HG02970 (cell line): ENCODE results near the gene NACC2.
"Not testable (repeated sequence)": the region's sequence is repeated elsewhere in the genome, so short reads cannot be mapped to it uniquely, and the experiment has no call there.

ENCODE experiments used
- ATAC-seq: cut with Tn5 transposase; IDR thresholded peaks from one replicate; pipeline ENCODE4 v1.9.1; 2021; ENCODE audit warnings: mild to moderate bottlenecking, moderate library complexity, moderate number of reproducible peaks; ENCODE audit not compliant: unreplicated experiment, low FRiP score

NACC2 gene

GRCh38 chr9:136048560-136049411 is 46.3 kb downstream of the NACC2 start:
- ATAC-seq: no peak

- ATAC-seq: no peak
Measured at GRCh38 chr9:136047775-136048559, 47.1 kb downstream of the NACC2 start.

GRCh38 chr9:136047076-136047774 is 47.9 kb downstream of the NACC2 start:
- ATAC-seq: no peak

GRCh38 chr9:136046554-136046920 is 48.6 kb downstream of the NACC2 start:
- no peak for ATAC-seq

GRCh38 chr9:136045595-136046553 is 49.2 kb downstream of the NACC2 start:
- no peak for ATAC-seq

- no peak for ATAC-seq
Measured at GRCh38 chr9:136044971-136045594, 50.0 kb downstream of the NACC2 start.

GRCh38 chr9:136044207-136044970 is 50.7 kb downstream of the NACC2 start:
- no peak for ATAC-seq

- ATAC-seq: no peak
Measured at GRCh38 chr9:136043441-136043991, 51.6 kb downstream of the NACC2 start.

- ATAC-seq: no peak
Measured at GRCh38 chr9:136042541-136042940, 52.5 kb downstream of the NACC2 start.

- not testable (repeated sequence) for ATAC-seq
Measured at GRCh38 chr9:136040848-136041247, 54.2 kb downstream of the NACC2 start.

- no peak for ATAC-seq
Measured at GRCh38 chr9:136039488-136039887, 55.6 kb downstream of the NACC2 start.

- no peak for ATAC-seq
Measured at GRCh38 chr9:136036848-136037247, 58.2 kb downstream of the NACC2 start.

GRCh38 chr9:136036050-136036449 is 59.0 kb downstream of the NACC2 start:
- no peak for ATAC-seq

- ATAC-seq: no peak
Measured at GRCh38 chr9:136031741-136032730, 63.1 kb downstream of the NACC2 start.

- no peak for ATAC-seq
Measured at GRCh38 chr9:136031094-136031493, 64.0 kb downstream of the NACC2 start.

- no peak for ATAC-seq
Measured at GRCh38 chr9:136029556-136029955, 65.5 kb downstream of the NACC2 start.

- no peak for ATAC-seq
Measured at GRCh38 chr9:136028760-136029470, 66.2 kb downstream of the NACC2 start.
